Stimulated activated CD8-positive, alpha-beta memory T cell treated with anti-CD3 and anti-CD28 coated beads, Interleukin-7, amount 100 ng/mL, for 24 hours (primary cell): Measurements from ENCODE around the gene FBXL7.

Experiments used
- DNase-seq: peaks from one replicate; pipeline ENCODE4 v3.0.0-alpha.2; 2020; ENCODE audit warnings: low read depth

FBXL7 gene

GRCh38 chr5:15502208-15502607 lies 2.2 kb downstream of the FBXL7 start:
- DNase-seq = no peak

GRCh38 chr5:15506146-15506545 lies 6.2 kb downstream of the FBXL7 start:
- DNase-seq = no peak

GRCh38 chr5:15506897-15507296 lies 6.9 kb downstream of the FBXL7 start:
- no peak for DNase-seq

GRCh38 chr5:15510092-15510491 lies 10.1 kb downstream of the FBXL7 start:
- no peak for DNase-seq

GRCh38 chr5:15510831-15511230 lies 10.9 kb downstream of the FBXL7 start:
- DNase-seq = no peak

GRCh38 chr5:15513431-15513830 lies 13.5 kb downstream of the FBXL7 start:
- no peak for DNase-seq

GRCh38 chr5:15513911-15514310 lies 13.9 kb downstream of the FBXL7 start:
- no peak for DNase-seq

- DNase-seq = no peak
Measured at GRCh38 chr5:15515229-15515628, 15.2 kb downstream of the FBXL7 start.

DNA sequence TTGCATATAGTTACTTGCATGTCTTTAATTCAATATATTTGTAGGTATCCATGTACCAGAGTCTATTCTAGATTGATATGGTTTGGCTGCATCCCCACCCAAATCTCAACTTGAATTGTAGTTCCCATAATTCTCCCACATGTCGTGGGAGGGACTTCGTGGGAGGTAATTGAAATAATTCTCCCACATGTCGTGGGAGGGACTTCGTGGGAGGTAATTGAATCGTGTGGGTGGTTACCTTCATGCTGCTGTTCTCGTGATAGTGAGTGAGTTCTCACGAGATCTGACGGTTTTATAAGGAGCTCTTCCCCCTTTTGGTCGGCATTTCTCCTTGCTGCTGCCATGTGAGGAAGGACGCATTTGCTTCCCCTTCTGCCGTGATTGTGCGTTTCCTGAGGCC lies 16.5 kb downstream of the FBXL7 start:
- DNase-seq = no peak

GRCh38 chr5:15518786-15519185 lies 18.8 kb downstream of the FBXL7 start:
- DNase-seq = no peak

- no peak for DNase-seq
Measured at GRCh38 chr5:15520856-15521255, 20.9 kb downstream of the FBXL7 start.

DNA sequence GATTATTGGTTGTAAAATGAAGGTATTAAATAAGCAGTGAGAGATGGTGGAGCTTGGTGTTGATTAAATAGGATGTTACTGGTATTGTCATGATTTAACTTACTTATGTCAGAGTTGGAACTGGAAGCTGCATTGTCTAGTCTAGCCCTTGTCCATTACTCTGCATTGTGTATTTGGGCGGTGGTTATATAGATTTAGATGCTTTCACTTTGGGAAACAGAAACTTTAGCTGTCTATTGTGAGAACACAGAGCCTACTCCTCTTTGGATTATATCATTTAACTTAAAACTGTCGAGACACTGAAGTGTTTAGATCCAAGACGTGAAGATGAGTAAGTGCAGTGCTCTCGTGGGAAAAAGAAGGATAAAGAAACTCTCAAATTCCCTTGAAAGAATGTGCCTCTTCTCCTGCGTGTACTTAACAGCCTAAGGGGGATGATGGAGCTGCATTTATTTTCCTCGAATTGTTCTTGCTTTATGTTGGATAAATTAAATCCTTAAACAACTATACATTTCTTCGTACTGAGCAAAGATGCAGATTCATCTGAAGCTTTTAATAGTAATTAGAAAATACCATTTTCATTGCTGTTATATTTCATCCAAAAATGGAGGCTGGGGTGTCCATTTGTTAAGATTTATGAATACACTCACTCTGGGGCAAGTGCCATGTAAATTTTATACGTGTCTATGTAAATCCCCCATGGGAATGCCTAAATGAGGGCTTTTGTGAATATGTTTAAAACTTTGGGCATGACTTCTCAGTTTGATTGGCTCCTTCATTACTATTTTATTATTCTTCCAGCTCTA lies 21.6 kb downstream of the FBXL7 start:
- no peak for DNase-seq

DNA sequence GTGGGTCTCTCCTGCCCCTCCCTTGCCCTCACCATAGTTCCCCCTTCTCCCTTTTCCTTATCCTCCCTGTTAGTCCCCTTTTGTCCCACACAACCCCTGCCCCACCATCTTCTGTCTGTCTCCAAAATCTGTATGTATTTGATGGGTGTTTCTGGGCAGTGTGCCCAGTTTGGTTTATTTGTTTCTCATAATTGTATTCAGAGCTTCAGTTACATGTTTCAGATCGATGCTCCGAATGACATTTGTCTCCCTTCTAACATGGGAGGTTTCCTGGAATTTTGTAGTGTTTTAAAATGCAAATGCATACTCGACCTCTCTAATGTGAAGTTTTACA lies 22.2 kb downstream of the FBXL7 start:
- no peak for DNase-seq

- no peak for DNase-seq
Measured at GRCh38 chr5:15524712-15525111, 24.7 kb downstream of the FBXL7 start.

- no peak for DNase-seq
Measured at GRCh38 chr5:15525703-15526275, 25.8 kb downstream of the FBXL7 start.

DNA sequence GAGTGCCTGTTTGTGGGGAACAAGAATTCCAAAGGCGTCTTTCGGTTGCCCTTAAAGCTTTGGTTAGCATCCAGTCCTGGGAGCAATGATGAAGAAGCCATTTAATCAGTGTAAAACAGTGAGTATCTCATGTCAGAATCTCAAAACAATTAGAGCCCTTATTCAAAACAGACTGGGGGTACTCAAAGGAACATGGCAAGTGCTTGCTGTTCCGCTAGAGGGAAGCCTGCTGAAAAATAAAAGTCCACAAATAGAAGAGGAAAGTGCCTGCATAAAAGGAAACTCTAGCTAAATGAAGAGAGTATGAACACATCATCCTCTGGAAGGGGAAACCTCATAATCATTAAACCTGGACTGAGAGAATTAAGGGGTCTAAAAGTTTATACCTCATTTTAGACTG lies 26.4 kb downstream of the FBXL7 start:
- no peak for DNase-seq

DNA sequence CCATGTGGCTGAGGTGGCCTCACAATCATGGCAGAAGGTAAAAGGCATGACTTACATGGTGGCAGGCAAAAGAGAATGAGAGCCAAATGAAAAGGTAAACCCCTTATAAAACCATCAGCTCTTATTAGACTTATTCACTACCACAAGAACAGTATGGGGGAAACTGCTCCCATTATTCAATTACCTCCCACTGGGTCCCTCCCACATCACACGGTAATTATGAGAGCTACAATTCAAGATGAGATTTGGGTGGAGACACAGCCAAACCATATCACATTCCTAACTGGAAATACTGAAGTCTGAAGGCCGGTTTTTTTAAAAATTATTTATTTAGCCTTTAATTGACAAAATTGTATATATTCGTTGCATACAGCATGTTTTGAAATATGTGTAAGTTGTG lies 28.5 kb downstream of the FBXL7 start:
- no peak for DNase-seq

DNA sequence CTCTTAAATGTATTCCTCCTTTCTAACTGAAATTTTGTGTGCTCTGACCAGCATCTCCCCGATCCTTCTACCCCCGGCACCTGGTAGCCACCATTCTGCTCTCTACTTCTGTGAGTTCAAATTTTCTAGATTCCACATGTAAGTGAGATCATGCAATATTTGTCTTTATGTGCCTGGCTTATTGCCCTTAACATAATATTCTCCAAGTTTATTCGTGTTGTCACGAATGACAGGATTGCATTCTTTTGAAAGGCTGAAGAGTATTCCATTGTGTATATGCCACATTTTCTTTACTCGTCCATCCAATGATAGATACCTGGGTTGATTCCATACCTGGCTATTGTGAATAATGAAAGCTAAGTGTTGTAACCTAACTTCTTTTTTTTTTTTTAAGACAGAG lies 29.0 kb downstream of the FBXL7 start:
- DNase-seq = no peak

DNA sequence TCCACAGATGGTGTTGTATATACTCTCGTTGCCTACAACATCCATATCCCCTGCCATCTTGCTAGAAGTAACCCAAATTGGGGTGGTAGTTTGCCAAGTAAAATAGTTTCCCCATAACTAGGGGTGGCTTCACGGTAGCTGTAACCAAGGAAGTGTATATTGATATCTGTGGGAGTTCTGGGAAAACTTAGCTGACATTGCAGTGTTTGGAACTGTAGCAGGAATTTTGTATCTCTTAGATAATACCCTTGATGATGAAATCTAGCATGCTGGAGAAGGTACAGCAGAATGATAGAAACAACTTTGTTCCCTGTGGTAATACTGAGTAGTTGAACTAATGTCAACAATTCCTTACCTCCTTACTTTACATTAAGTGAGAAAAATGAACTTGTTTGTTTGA lies 29.8 kb downstream of the FBXL7 start:
- DNase-seq = no peak

DNA sequence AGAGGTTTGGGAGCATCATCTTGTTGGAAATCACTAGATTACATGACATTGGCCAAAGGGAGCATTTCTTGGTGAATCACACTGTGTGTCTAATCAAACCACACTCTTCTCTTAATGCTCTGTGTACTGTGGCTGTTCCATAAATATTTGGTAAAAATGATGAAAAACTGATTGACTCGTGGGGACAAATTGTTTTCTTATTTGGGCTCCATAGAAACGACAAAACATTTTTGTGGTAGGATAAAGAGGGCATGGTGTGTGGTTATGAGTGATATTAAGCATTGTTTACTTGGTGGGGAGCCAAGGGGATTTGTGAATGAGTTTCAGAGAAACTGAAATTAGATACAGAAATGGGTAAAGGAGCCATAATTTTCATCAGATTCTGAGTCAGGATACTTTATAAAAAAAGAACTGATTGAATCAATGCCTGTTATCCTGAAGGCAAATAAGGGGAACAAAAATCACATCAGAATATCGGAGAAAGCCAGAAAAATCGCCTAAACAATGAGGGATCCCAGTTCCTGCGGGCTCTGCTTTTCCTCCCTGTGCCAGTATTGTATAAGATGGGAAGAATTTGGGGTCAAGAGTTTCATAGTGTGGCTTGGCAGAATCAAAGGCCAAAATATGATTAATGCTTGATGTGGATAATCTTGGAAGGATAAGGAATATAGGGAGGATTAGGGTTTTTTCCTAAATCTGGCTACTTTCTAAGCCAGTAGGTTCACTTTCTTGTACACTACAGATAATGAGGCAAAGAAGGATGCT lies 33.3 kb downstream of the FBXL7 start:
- no peak for DNase-seq

GRCh38 chr5:15535938-15536337 lies 36.0 kb downstream of the FBXL7 start:
- no peak for DNase-seq

DNA sequence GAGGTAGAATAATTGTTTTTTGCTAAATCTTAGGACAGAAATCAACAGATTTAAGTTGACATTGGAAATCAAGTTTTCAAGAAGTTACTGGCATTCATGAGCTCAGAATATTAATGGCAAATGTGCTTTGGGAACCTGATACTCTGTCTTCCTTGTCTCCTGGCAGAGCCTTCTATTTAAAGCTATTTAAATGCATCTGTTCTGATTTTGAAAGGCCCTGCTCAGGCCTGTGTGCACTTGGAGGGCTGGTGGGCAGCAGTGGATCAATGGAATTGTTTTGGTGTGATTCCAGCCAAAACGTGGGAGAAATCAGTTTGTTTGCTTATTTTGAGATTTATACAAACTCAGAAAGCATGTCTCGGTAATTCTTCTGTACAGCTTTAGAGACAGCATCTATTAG lies 38.5 kb downstream of the FBXL7 start:
- DNase-seq = no peak

GRCh38 chr5:15539951-15540350 lies 40.0 kb downstream of the FBXL7 start:
- no peak for DNase-seq
